Measurements from ENCODE around the gene TXNRD3. TPM values are rescaled to one million over a fixed set of nuclear protein-coding genes. Genes with fewer than 3 reads are reported as not detected.
A peak's percentile ranks its signal among the peaks of the same experiment; 100 is the strongest.

The TXNRD3 gene
- total RNA-seq, 1 experiment from 2014 or later, result 8.1 TPM

DNA sequence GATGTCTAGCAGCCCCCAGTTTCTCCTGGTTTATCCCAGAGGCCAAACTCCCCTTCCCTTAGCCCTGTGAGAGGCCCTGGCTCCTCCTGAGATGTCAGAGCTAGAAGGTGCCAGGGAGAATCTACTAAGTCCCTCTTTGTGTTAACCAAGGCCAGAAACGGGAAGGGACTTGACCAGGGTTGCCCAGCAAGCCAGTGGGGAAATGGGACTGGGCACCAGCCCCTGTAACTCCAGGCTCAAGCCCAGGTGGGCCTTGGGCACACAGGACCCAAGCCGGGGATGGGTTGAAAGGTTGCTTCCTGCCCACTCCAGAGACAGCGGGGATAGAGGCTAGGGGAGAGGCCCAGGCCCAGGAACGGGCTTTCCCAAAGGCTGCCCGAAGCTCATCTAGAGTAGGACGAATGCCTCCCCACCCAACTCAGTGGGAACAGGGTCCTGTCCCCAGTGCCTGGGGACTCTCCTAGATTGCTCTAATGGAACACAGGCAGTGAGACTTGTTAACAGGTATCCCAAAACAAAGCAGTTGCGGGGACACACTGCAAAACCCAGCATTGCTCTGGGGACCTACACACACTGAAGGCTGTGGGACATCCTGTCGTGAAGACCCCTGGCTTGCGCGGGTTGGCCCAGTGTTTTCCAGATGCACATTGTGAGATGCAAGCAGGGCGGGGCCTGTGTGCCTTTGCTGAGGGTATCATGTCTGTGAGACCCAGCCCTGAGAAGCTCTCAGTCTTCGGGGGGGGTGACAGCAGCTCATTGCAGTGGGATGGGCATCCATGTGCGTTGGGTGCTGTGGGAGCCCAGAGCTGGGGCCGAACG is 12.9 kb upstream of the TXNRD3 start:
- Histone ChIP-seq H3K23ac (ENCODE audit: insufficient read length, low read depth, low read length) (no peak overlapping the region), H3K9me3 (ENCODE audit: control insufficient read depth, low read depth, low read length) (no peaks in the 10 kb centered on the region), H2BK5ac (ENCODE audit: insufficient read length, low read length) (no peak overlapping the region), H3K18ac (ENCODE audit: insufficient read length, low read depth, low read length) (no peak overlapping the region), H2BK120ac (ENCODE audit: low read depth, low read length, poor library complexity, severe bottlenecking) (no peak overlapping the region), H3K4ac (ENCODE audit: low read depth, low read length) (no peak overlapping the region), H2BK15ac (ENCODE audit: low read depth, low read length) (no peak overlapping the region), H2BK20ac (ENCODE audit: low read depth, low read length, poor library complexity, severe bottlenecking) (no peak overlapping the region), H3K56ac (ENCODE audit: insufficient read length, low read depth, low read length) (no peak overlapping the region), H3K4me1 (ENCODE audit: insufficient read depth, low read length) (no peaks in the 10 kb centered on the region), H3T11ph (ENCODE audit: low read length) (no peak overlapping the region), H3K27me3 (ENCODE audit: insufficient read depth, low read length) (no peaks in the 10 kb centered on the region), H3K14ac (ENCODE audit: insufficient read depth, low read length) (no peak overlapping the region; the same call in 1 of the 2 replicates), H3K23me2 (ENCODE audit: insufficient read length, low read depth, low read length, poor library complexity, severe bottlenecking) (peaks cover 2% of the 10 kb centered on the region), H4K5ac (ENCODE audit: insufficient read length, low read depth, low read length) (no peak overlapping the region), H3K27ac (ENCODE audit: insufficient read length, low read depth, low read length) (no peak overlapping the region), H2BK12ac (ENCODE audit: insufficient read length, low read depth, low read length) (no peak overlapping the region), H3K79me2 (ENCODE audit: insufficient read depth, low read length) (no peaks in the 10 kb centered on the region), H2AFZ (ENCODE audit: low read length) (no peak overlapping the region), H4K8ac (replicated peaks; ENCODE audit: insufficient read length, low read depth, low read length) (no peak overlapping the region), H3K9ac (ENCODE audit: extremely low read depth, insufficient read length, low read length) (no peak overlapping the region), H3K79me1 (ENCODE audit: insufficient read depth, low read depth, low read length, poor library complexity, severe bottlenecking) (no peaks in the 10 kb centered on the region), H3K4me2 (ENCODE audit: insufficient read depth, insufficient read length, low read length) (no peak overlapping the region), H4K20me1 (ENCODE audit: control insufficient read depth, insufficient read depth, insufficient read length) (no peaks in the 10 kb centered on the region), H4K91ac (ENCODE audit: insufficient read length, low read depth, low read length) (no peak overlapping the region), H2AK5ac (ENCODE audit: insufficient read length, low read length) (no peak overlapping the region)
- DNase-seq, result no peak
- Mint-ChIP-seq H3K4me1 (peaks cover 2 to 18% of the 10 kb centered on the region in 2 experiments), H3K27me3 (ENCODE audit: low read depth) (peaks cover 6% of the 10 kb centered on the region), H3K27ac (peak overlapping the region in 1 of 3 experiments; percentile 76; a peak in 1 of 7 replicates), H3K36me3 (ENCODE audit: insufficient read depth in 1 of 3, low read depth in 3 of 3) (no peaks in the 10 kb centered on the region), H3K4me3 (0 out of 5 replicates have a peak overlapping the region, but pooled peaks of 1 of the 2 experiments have one; percentile 9), H3K9me3 (no peaks in the 10 kb centered on the region)
- TF ChIP-seq, protein P1, sequence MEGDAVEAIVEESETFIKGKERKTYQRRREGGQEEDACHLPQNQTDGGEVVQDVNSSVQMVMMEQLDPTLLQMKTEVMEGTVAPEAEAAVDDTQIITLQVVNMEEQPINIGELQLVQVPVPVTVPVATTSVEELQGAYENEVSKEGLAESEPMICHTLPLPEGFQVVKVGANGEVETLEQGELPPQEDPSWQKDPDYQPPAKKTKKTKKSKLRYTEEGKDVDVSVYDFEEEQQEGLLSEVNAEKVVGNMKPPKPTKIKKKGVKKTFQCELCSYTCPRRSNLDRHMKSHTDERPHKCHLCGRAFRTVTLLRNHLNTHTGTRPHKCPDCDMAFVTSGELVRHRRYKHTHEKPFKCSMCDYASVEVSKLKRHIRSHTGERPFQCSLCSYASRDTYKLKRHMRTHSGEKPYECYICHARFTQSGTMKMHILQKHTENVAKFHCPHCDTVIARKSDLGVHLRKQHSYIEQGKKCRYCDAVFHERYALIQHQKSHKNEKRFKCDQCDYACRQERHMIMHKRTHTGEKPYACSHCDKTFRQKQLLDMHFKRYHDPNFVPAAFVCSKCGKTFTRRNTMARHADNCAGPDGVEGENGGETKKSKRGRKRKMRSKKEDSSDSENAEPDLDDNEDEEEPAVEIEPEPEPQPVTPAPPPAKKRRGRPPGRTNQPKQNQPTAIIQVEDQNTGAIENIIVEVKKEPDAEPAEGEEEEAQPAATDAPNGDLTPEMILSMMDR (conservative IDR thresholded peaks at IDR 0.05), result no peak
- no CpG with 5 or more reads among the region's 15 CpGs for WGBS (ENCODE audit: extremely low coverage, insufficient read length, low lambda C conversion rate)

All from H9 (cell line).